Colonic mucosa (tissue), 4 donors: ENCODE measurements around the gene CTIF. TPM values are rescaled to one million over a fixed set of nuclear protein-coding genes. Genes with fewer than 3 reads are reported as not detected.

Source experiments
- DNase-seq: peaks from one replicate; pipeline ENCODE4 v3.0.0-alpha.2; 2020
- H3K27ac ChIP-seq: fragments of 200-600 bp; one replicate; pipeline ENCODE4 v1.8.0; 2021
- H3K27me3 ChIP-seq: fragments of 200-600 bp; one replicate; pipeline ENCODE4 v1.8.0; 2021
- H3K36me3 ChIP-seq: fragments of 200-600 bp; one replicate; pipeline ENCODE4 v1.8.0; 2021
- H3K4me1 ChIP-seq: fragments of 200-600 bp; one replicate; pipeline ENCODE4 v1.8.0; 2021; ENCODE audit warnings: mild to moderate bottlenecking
- H3K4me3 ChIP-seq: fragments of 200-600 bp; one replicate; pipeline ENCODE4 v1.8.0; 2021
- H3K9ac ChIP-seq, 2 donors: one replicate each; pipeline ENCODE4 v1.7.0; 2013; ENCODE audit warnings: control low read depth in 2 of 2, low read depth in 2 of 2, low read length in 2 of 2
- H3K9me3 ChIP-seq: fragments of 200-600 bp; one replicate; pipeline ENCODE4 v1.8.0; 2021
- CTCF ChIP-seq: fragments of 200-600 bp; IDR thresholded peaks from one replicate; pipeline ENCODE4 v1.8.0; 2022; ENCODE audit warnings: antibody characterized with exemption, mild to moderate bottlenecking
- intact Hi-C: fragments of 100-400 bp; cut with DNase I; formaldehyde crosslinking; loops from one replicate; pipeline ENCODE4 v1.14.1; 2022
- total RNA-seq, 2 donors: library from RNA; stranded (reverse); fragmentation: NEBNext Ultra II Directional in 1 of 2; extraction: Animal tissue kit (Norgen Biotek cat#: 25700) in 1 of 2; gene quantifications; one replicate each; pipeline ENCODE4 v1.2.1, GENCODE V29; 2021
- donor health status: healthy.
- donor health status: DM: no; HTN: no; CAD: no.
- donor health status: DM: no; HTN: no; CAD: no.

The CTIF gene
- total RNA-seq, 2 donors from 2014 or later = 13.0 to 16.7 TPM

GRCh38 chr18:48623468-48624235, 84.8 kb downstream of the CTIF start:
- Histone ChIP-seq H3K27me3 (no peaks in the 10 kb centered on the region), H3K9ac (no peak overlapping the region), H3K36me3 (no peaks in the 10 kb centered on the region), H3K9me3 (no peaks in the 10 kb centered on the region), H3K4me1 (no peaks in the 10 kb centered on the region), H3K27ac (no peak overlapping the region), H3K4me3 (no peak overlapping the region)
- intact Hi-C loops = no loop called here
- no peak for DNase-seq
- no peak for TF ChIP-seq CTCF

DNA sequence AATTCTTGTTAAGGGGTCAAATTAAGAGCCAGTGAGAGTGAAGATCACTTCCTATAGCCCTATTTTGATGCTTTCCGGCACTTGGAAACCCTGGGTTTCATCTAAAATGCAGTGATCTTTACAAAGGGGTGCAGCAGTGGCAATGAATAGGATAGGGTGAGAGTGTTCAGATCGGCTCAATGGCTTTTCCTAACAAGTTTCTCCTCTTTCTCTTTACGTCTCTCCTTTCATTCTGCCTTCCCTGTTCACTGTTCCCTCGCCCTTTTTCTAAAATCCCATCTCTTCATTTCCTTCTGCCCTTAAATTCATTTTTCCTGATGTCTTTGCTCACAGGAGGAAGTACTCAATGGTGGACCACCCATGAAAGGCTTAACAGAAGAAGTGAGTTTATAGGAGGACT, 86.0 kb downstream of the CTIF start:
- H3K9me3 ChIP-seq = no peaks in the 10 kb centered on the region
- DNase-seq = no peak
- intact Hi-C loops = no loop called here

GRCh38 chr18:48627216-48627615, 88.4 kb downstream of the CTIF start:
- no peaks in the 10 kb centered on the region for H3K27me3 ChIP-seq
- TF ChIP-seq CTCF = no peak
- H3K4me3 ChIP-seq = no peak overlapping the region
- H3K9ac ChIP-seq = no peak overlapping the region
- H3K9me3 ChIP-seq = no peaks in the 10 kb centered on the region
- DNase-seq = no peak
- no peaks in the 10 kb centered on the region for H3K36me3 ChIP-seq
- no peaks in the 10 kb centered on the region for H3K4me1 ChIP-seq
- H3K27ac ChIP-seq = no peak overlapping the region
- intact Hi-C loops = no loop called here

More for the DNA sequence above, 86.0 kb downstream of the CTIF start:
- Histone ChIP-seq H3K27me3 (no peaks in the 10 kb centered on the region), H3K36me3 (no peaks in the 10 kb centered on the region), H3K9ac (no peak overlapping the region), H3K4me3 (no peak overlapping the region), H3K27ac (no peak overlapping the region), H3K4me1 (no peaks in the 10 kb centered on the region)
- no peak for TF ChIP-seq CTCF

GRCh38 chr18:48629730-48630324, 91.0 kb downstream of the CTIF start:
- no peak overlapping the region for H3K9ac ChIP-seq
- no peak overlapping the region for H3K27ac ChIP-seq
- intact Hi-C loops = no loop called here
- no peak for TF ChIP-seq CTCF
- no peak overlapping the region for H3K4me3 ChIP-seq
- H3K4me1 ChIP-seq = no peaks in the 10 kb centered on the region
- no peak for DNase-seq
- no peaks in the 10 kb centered on the region for H3K36me3 ChIP-seq
- H3K27me3 ChIP-seq = no peaks in the 10 kb centered on the region
- no peaks in the 10 kb centered on the region for H3K9me3 ChIP-seq

- no peak overlapping the region for H3K4me3 ChIP-seq
- no peaks in the 10 kb centered on the region for H3K27me3 ChIP-seq
- H3K9me3 ChIP-seq = no peaks in the 10 kb centered on the region
- no peak for DNase-seq
- H3K27ac ChIP-seq = no peak overlapping the region
- TF ChIP-seq CTCF = no peak
- no peaks in the 10 kb centered on the region for H3K4me1 ChIP-seq
- intact Hi-C loops = no loop called here
- no peak overlapping the region for H3K9ac ChIP-seq
- no peaks in the 10 kb centered on the region for H3K36me3 ChIP-seq
Observed at GRCh38 chr18:48631851-48632250, 93.0 kb downstream of the CTIF start.
